Measurements from ENCODE around the gene CELSR2.

Gene CELSR2

GRCh38 chr1:109270623-109271317 is 21.4 kb downstream of the CELSR2 start:
- H3K4me3 ChIP-seq (ENCODE audit: low read length) = no peak overlapping the region
- no peak for TF ChIP-seq CTCF (conservative IDR thresholded peaks at IDR 0.05; ENCODE audit: low read length)
- DNase-seq (ENCODE audit: low read depth) = no peak

DNA sequence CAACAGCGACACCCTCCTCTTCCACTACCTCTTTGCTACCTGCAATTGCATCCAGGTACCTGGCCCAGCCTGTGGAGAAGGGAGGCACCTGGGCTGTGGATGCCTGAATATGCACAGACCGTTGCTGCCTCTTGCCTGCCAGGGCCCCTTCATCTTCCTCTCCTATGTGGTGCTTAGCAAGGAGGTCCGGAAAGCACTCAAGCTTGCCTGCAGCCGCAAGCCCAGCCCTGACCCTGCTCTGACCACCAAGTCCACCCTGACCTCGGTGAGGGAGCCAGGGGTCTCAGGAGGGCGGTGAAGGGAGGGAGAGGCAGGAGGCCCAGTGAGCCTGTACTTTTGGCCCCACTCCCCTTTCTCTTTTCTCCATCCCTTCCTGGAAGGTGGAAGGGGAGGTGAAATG is 22.1 kb downstream of the CELSR2 start:
- H3K4me3 ChIP-seq (ENCODE audit: low read length) = no peak overlapping the region
- DNase-seq (ENCODE audit: low read depth) = no peak
- no peak for TF ChIP-seq CTCF (conservative IDR thresholded peaks at IDR 0.05; ENCODE audit: low read length)

DNA sequence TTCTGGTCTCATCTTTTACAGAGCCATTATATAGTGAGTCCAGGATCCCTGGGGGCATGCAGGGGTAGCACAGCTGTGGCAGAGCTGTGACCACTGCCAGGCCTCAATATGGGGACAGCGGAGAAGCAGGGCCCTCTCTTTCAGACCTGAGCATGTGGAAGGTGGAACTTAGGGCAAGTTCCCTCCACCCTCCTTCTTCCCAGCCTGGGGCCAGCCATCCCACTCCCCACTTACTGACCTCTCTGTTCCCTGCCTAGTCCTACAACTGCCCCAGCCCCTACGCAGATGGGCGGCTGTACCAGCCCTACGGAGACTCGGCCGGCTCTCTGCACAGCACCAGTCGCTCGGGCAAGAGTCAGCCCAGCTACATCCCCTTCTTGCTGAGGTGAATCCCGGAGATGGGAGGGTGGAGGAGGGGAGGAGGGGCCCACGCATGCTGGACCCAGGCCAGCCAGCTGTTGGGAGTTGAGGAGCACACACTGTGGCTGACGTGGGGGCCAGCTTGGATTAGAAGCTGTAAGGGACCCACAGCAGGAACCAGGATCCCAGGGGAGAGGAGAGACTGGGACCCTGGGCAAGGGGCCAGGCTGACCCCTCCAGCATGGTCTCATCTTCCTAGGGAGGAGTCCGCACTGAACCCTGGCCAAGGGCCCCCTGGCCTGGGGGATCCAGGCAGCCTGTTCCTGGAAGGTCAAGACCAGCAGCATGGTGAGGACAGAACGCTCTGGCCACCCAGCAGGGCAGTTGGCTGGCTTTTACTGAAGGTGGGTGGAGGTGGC is 22.9 kb downstream of the CELSR2 start:
- no peak for TF ChIP-seq CTCF (conservative IDR thresholded peaks at IDR 0.05; ENCODE audit: low read length)
- no peak overlapping the region for H3K4me3 ChIP-seq (ENCODE audit: low read length)
- no peak for DNase-seq (ENCODE audit: low read depth)

DNA sequence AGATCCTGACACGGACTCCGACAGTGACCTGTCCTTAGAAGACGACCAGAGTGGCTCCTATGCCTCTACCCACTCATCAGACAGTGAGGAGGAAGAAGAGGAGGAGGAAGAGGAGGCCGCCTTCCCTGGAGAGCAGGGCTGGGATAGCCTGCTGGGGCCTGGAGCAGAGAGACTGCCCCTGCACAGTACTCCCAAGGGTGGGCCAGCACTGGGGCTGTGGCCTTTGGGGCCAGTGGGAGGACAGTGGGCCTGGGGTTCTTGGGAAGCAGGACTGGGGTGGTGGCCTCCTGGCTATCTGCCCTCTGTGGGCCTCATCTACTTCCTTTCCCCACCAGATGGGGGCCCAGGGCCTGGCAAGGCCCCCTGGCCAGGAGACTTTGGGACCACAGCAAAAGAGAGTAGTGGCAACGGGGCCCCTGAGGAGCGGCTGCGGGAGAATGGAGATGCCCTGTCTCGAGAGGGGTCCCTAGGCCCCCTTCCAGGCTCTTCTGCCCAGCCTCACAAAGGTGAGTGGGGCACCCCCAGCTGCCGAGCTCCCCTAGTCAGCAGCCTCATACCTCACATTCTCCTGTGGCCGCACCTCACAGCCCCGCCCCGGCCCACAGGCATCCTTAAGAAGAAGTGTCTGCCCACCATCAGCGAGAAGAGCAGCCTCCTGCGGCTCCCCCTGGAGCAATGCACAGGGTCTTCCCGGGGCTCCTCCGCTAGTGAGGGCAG is 23.6 kb downstream of the CELSR2 start:
- DNase-seq (ENCODE audit: low read depth) = no peak
- TF ChIP-seq CTCF (conservative IDR thresholded peaks at IDR 0.05; ENCODE audit: low read length) = no peak
- no peak overlapping the region for H3K4me3 ChIP-seq (ENCODE audit: low read length)

- TF ChIP-seq CTCF (conservative IDR thresholded peaks at IDR 0.05; ENCODE audit: low read length) = no peak
- no peak for DNase-seq (ENCODE audit: low read depth)
Observed at GRCh38 chr1:109273570-109274288, 24.4 kb downstream of the CELSR2 start.

DNA sequence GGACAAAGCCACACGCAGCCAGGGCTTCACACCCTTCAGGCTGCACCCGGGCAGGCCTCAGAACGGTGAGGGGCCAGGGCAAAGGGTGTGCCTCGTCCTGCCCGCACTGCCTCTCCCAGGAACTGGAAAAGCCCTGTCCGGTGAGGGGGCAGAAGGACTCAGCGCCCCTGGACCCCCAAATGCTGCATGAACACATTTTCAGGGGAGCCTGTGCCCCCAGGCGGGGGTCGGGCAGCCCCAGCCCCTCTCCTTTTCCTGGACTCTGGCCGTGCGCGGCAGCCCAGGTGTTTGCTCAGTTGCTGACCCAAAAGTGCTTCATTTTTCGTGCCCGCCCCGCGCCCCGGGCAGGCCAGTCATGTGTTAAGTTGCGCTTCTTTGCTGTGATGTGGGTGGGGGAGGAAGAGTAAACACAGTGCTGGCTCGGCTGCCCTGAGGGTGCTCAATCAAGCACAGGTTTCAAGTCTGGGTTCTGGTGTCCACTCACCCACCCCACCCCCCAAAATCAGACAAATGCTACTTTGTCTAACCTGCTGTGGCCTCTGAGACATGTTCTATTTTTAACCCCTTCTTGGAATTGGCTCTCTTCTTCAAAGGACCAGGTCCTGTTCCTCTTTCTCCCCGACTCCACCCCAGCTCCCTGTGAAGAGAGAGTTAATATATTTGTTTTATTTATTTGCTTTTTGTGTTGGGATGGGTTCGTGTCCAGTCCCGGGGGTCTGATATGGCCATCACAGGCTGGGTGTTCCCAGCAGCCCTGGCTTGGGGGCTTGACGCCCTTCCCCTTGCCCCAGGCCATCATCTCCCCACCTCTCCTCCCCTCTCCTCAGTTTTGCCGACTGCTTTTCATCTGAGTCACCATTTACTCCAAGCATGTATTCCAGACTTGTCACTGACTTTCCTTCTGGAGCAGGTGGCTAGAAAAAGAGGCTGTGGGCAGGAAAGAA is 25.5 kb downstream of the CELSR2 start:
- peak; percentile 58 for DNase-seq (ENCODE audit: low read depth)

More at GRCh38 chr1:109273570-109274288, 24.4 kb downstream of the CELSR2 start:
- no peak overlapping the region for H3K4me3 ChIP-seq (ENCODE audit: low read length)

More for the DNA sequence above, 25.5 kb downstream of the CELSR2 start:
- no peak overlapping the region for H3K4me3 ChIP-seq (ENCODE audit: low read length)
- no peak for TF ChIP-seq CTCF (conservative IDR thresholded peaks at IDR 0.05; ENCODE audit: low read length)

Measured in AG10803 (cell line).